BE2C (cell line): ENCODE data around the gene HADHA.

ENCODE experiments used
- DNase-seq: peaks from one replicate; pipeline ENCODE4 v3.0.0-alpha.2; 2020
- H3K27me3 ChIP-seq: fragments of 250-450 bp; sonication (Bioruptor Pico); 2 replicates; pipeline ENCODE4 v1.5.1; 2020; ENCODE audit warnings: mild to moderate bottlenecking
- H3K36me3 ChIP-seq: fragments of 250-450 bp; sonication (Bioruptor Pico); 2 replicates; pipeline ENCODE4 v1.5.1; 2020; ENCODE audit warnings: mild to moderate bottlenecking
- H3K4me1 ChIP-seq: fragments of 250-450 bp; sonication (Bioruptor Pico); 2 replicates; pipeline ENCODE4 v1.5.1; 2020
- H3K4me3 ChIP-seq: 2 replicates; pipeline ENCODE4 v1.5.1; 2011; ENCODE audit warnings: low read depth, low read length
- H3K9me3 ChIP-seq: fragments of 250-450 bp; sonication (Bioruptor Pico); 2 replicates; pipeline ENCODE4 v1.5.1; 2020
- CTCF ChIP-seq: IDR thresholded peaks from 2 replicates; pipeline ENCODE4 v1.5.1; 2012; ENCODE audit warnings: mild to moderate bottlenecking, low read depth, low read length

HADHA gene

DNA sequence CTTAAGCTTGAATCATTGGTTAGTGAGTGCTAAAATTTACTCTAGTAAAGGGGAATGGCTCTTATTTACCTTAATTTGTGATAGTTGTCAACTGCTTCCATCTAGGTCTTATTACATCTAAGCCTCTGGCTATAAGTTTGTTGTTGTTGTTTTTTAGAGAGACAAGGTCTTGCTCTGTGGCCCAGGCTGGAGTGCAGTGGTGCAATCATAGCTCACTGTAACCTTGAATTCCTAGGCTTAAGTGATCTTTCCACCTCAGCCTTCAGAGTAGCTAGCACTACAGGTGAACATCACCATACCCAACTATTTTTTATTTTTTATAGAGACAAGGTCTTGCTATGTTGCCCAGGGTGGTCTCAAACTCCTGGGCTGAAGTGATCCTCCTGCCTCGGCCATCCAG, 6.6 kb downstream of the HADHA start:
- TF ChIP-seq CTCF, result no peak
- DNase-seq, result no peak
- H3K9me3 ChIP-seq, result no peaks in the 10 kb centered on the region
- peaks cover 52% of the 10 kb centered on the region for H3K36me3 ChIP-seq
- H3K27me3 ChIP-seq, result no peaks in the 10 kb centered on the region
- no peaks in the 10 kb centered on the region for H3K4me1 ChIP-seq
- H3K4me3 ChIP-seq, result no peak overlapping the region

GRCh38 chr2:26235089-26235488, 9.3 kb downstream of the HADHA start:
- H3K4me1 ChIP-seq, result no peaks in the 10 kb centered on the region
- TF ChIP-seq CTCF, result peak; percentile 36
- no peaks in the 10 kb centered on the region for H3K9me3 ChIP-seq
- H3K36me3 ChIP-seq, result peaks cover 79% of the 10 kb centered on the region
- H3K4me3 ChIP-seq, result no peak overlapping the region
- DNase-seq, result no peak
- no peaks in the 10 kb centered on the region for H3K27me3 ChIP-seq

DNA sequence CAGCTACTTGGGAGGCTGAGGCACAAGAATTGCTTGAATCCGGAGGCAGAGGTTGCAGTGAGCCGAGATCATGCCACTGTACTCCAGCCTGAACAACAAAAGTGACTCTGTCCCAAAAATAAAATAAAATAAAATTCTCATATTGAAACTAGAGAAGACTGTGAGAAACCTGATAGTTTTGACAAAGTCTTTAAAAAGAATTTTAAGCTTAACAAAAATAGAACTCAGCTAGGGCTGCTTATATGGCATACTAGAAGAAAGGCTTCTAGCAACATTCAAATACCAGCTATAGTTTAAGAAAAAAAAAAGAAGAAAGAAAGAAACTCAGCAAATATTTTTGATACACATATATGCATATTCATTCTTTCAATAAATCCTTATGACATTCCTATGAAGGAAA, 13.6 kb downstream of the HADHA start:
- H3K36me3 ChIP-seq, result peaks cover 98% of the 10 kb centered on the region
- DNase-seq, result no peak

GRCh38 chr2:26229595-26229994, 14.8 kb downstream of the HADHA start:
- Histone ChIP-seq H3K36me3 (peaks cover 97% of the 10 kb centered on the region), H3K4me1 (no peaks in the 10 kb centered on the region), H3K27me3 (no peaks in the 10 kb centered on the region), H3K4me3 (no peak overlapping the region), H3K9me3 (no peaks in the 10 kb centered on the region)
- no peak for DNase-seq
- no peak for TF ChIP-seq CTCF

More for the DNA sequence above, 13.6 kb downstream of the HADHA start:
- H3K27me3 ChIP-seq, result no peaks in the 10 kb centered on the region
- H3K4me1 ChIP-seq, result no peaks in the 10 kb centered on the region
- no peaks in the 10 kb centered on the region for H3K9me3 ChIP-seq
- H3K4me3 ChIP-seq, result no peak overlapping the region
- no peak for TF ChIP-seq CTCF

DNA sequence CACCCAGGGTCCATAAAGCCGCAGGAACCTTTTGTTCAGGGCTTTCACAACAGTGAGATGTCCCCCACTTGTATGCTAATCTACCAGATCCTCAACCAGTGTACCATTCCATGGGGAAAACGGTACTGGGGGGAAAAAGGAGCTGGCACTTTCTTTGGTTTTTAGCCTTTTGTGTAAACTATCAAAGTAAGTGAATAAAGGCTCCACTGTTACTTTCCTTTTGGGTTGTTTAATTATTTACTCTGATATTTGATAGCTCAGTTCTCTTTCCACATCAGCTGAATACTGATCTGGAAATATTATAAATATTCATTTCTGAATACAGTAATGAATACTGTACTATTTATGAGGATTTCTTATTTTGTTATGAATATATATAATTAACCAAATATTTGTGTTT, 20.3 kb downstream of the HADHA start:
- no peaks in the 10 kb centered on the region for H3K27me3 ChIP-seq
- peaks cover 89% of the 10 kb centered on the region for H3K36me3 ChIP-seq
- no peaks in the 10 kb centered on the region for H3K4me1 ChIP-seq
- no peak for DNase-seq
- no peak overlapping the region for H3K4me3 ChIP-seq
- TF ChIP-seq CTCF, result no peak
- H3K9me3 ChIP-seq, result no peaks in the 10 kb centered on the region

DNA sequence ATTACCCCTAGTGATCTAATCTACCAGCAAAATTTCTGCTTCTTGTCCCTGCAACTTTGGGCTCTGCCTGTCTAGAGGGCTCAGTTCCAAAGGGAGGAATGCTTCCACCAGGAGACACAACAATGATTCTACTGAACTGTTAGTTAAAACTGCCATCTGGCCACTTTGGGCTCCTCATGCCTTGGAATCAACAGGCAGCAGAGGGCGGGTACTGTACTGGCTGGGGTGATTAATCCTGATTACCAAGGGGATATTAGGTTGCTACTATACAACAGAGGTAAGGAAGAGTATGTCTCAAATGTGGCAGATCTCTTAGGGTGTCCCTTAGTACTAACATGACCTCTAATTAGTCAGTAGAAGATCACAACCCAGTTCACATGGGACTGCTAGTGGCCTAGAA, 21.4 kb downstream of the HADHA start:
- Histone ChIP-seq H3K4me1 (no peaks in the 10 kb centered on the region), H3K27me3 (no peaks in the 10 kb centered on the region), H3K9me3 (no peaks in the 10 kb centered on the region), H3K4me3 (no peak overlapping the region), H3K36me3 (peaks cover 84% of the 10 kb centered on the region)
- no peak for DNase-seq
- TF ChIP-seq CTCF, result no peak
